ENCODE measurements around the gene TTC39C.

The TTC39C gene

DNA sequence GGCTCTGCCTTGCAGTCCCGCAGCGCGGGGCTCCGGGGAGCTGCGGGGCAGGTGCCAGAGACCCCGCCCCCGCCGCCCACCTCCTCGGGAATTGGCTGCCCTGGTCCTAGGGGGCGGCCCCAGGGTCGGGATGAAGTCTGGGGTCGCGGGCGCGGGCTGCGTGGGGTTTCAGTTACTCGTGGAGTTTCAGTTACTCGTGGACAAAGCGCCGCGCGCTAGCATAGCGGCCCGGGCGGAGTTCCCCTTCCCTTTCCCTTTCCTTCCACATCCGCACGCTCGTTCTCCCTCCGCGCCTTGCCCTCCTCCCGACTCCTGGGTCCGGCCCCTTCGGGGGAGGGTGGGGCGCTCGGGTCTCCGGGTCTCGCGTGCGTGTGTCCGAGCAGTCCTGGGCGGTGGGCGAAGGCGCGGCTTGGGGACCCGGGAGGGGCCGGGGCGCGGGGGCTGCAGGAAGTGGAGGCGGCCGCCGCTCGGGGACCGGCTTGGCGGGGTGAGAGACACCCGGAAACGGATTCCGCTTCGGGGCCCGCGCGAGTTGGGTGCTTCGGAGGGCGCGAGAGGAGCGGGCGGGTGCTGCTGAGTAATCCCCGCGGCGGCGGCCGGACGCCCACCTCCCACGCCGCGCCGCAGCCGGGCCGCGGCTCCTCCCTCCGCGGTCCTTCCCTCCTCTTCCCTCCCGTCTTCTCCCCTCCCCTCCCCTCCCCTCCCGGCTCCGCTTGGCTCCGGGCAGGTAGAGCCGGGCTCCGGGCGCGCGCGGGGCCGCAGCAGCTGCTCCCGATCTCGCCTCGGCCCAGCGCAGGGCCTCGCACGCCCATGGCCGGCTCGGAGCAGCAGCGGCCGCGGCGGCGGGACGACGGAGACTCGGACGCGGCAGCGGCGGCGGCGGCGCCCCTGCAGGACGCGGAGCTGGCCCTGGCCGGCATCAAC, at the start of gene TTC39C:
TSS of gene TTC39C (plus strand) at position 693 of the 924 bp plus-strand sequence. CDS start at position 811, 118 bp downstream.
- peak; percentile 57 to 68 for DNase-seq (ENCODE audit: extremely low read depth in 1 of 2, low read depth in 1 of 2)

GRCh38 chr18:23966909-23967308, 47.6 kb upstream of the TTC39C start:
- DNase-seq (ENCODE audit: extremely low read depth in 1 of 2, low read depth in 1 of 2), result no peak

GRCh38 chr18:23967321-23968089, 47.0 kb upstream of the TTC39C start:
- no peak for DNase-seq (ENCODE audit: extremely low read depth in 1 of 2, low read depth in 1 of 2)

DNA sequence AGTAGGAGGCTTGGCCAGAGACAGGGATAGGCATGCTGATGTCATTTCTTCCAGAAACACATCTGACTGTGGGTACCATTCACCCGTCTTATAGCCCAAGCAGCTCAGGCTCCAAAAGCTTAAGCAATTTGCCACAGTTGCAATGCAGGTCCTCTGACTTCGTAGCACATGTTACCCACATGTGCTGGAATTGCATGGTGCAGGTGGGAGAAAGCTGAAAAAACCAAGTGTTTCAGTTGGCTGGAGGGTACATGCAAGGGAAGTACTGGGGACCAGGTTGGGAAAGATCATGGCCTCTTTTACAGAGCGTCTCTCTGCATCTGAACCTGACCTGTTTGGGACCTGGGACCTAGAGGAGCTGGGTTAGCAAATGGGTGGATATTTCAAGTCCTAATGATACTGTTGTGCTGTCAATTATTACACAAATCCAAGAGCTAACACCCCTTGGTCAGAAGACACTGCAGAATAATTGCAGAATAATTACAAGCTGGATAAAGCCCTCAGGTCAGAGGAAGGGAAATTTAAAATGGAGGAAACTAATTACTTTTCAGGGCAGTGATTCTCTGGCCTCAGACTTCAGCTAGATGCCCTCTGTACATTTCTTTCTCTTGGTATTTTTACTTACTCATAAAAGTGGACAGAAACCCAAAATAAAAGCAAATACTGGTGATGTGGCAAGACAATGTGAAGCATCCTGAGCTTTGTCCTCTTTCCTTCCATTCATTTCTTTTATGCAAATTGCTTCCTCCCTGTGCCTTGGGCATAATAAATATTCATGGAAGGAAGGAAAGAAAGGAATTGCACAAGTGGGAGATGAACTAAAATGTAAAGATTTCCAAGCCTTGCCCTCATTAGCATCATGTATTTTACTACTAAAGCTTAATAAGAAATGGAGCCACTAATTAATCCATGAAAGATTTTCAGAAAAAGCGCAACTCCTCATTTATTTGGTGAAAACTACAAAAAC, 45.6 kb upstream of the TTC39C start:
- no peak for DNase-seq (ENCODE audit: extremely low read depth in 1 of 2, low read depth in 1 of 2)

DNA sequence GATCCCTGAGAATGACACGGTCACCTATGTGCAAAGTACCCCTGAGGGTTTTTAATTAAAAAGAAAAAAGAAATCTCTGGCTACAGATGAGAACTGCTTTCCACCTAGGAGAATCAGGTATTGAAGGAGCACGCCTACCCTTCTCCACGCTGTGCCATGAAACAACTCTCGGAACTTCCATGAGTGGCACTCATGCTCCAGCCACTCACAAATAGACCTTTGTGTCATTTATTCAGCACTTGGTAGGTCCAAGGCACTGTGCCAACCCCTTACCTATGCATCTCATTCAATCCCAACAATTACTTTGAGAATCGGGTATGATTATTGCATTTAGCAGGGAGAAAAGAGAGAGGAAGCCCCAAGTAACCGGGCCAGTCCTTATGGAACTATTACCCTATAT, 44.9 kb upstream of the TTC39C start:
- no peak for DNase-seq (ENCODE audit: extremely low read depth in 1 of 2, low read depth in 1 of 2)

DNA sequence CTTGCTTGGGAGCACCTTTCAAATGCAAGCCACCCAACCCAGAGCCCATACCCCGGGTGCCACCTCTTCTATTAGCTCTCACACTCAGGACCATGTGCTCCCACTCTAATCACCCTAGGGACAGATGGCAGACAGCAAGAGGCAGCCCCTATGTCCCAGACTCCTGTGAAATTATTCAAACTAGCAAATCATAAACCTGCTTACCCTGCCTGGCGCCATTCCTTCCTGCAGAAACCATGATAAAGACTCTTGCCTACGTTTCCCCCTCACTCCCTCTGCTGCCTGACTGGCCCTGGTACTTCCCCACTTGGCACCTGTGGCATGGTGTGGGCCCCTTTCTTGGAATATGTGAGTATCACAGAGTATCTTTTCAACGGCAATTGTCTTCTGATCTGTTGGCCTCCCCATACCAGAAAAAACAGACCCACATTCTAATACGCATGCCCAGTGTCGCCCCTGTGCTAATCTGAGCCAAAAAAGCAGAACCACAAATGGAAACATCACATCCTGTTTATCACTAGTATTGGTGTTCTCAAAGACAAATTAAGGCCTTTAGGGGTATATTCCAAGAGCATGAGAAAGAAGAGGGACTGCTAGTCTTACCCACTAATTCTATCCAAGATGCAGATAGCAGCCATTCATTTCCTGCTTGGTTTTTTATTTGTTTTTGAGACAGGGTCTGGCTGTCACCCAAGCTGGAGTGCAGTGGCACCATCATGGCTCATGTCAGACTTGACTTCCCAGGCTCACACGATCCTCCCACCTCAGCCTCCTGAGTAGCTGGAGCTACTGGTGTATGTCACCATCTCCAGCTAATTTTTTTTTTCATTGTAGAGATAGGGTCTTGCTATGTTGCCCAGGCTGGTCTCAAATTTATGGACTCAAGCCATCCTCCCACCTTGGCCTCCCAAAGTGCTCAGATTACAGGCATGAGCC, 44.1 kb upstream of the TTC39C start:
- peak in 1 of 2 donors; percentile 52 for DNase-seq (ENCODE audit: extremely low read depth in 1 of 2, low read depth in 1 of 2)

- no peak for DNase-seq (ENCODE audit: extremely low read depth in 1 of 2, low read depth in 1 of 2)
Measured at GRCh38 chr18:23971097-23971440, 43.5 kb upstream of the TTC39C start.

DNA sequence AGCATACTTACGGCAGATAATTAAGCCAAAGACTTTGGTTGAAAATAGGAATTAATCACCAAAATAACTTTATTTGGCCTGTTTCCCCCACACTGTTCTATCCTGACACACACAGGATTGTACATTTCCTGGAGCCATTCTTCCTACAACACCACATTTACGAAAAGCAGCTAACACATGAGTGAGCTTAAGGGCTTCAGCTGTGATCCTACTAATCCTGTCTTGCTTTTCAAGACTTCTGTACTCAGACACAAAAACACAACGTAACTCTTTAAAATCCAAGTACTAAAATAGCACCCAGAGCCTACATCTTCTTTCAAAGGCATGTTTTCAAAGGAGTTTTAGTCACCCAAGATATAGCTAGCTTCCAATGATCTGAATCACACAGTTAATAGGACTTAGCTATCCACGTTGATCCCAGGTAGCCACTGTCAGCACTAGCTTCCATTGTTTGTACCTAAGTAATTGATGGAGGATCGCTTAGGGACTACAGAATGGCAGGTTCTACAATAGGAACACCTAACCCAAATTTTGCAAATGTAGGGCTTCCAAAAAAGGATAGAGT, 42.8 kb upstream of the TTC39C start:
- DNase-seq (ENCODE audit: extremely low read depth in 1 of 2, low read depth in 1 of 2), result no peak

- DNase-seq (ENCODE audit: extremely low read depth in 1 of 2, low read depth in 1 of 2), result no peak
Measured at GRCh38 chr18:23972453-23972852, 42.1 kb upstream of the TTC39C start.

DNA sequence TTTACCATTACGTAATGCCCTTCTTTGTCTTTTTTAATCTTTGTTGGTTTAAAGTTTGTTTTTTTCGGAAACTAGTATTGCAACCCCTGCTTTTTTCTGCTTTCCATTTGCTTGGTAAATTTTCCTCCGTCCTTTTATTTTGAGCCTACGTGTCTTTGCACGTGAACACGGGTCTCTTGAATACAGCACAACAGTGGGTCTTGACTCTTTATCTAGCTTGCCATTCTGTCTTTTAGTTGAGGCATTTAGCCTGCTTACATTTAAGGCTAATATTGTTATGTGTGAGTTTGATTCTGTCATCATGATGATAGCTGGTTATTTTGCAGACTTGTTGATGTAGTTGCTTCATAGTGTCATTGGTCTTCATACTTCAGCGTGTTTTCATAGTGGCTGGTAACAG, 37.5 kb upstream of the TTC39C start:
- no peak for DNase-seq (ENCODE audit: extremely low read depth in 1 of 2, low read depth in 1 of 2)

DNA sequence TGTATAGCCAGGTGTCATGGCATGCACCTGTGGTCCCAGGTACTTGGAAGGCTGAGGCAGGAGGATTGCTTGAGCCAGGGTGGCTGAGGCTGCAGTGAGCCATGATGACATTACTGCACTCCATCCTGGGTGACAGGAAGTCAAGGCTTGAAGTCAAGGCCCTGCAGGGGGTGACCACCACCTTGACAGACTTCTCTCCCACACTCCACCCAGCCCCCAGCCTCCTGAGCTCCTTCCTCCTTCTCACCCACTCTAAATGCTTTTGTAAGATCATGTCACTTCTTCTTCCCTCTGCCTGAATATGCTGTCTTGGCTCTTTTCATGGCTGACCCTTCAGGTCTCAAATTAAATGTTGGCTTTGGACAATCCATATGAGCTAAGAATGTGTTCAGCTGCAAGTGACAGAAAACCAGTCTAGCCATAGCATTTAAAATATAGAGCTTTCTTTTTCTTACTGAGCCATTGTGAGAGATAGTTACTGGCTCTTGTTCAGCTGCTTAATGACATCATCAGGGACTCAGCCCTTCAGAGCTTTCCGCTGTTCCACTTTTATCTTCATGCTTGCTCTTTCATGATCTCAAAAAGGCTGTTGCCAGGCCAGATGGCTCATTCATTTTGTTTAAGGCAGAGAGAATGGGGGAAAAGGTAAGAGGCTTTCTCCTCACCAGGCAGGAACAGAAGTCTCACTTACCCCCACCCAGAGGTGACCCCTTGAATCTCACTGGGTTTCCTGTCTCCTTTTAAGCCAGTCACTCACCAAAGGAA, 36.7 kb upstream of the TTC39C start:
- DNase-seq (ENCODE audit: extremely low read depth in 1 of 2, low read depth in 1 of 2), result no peak

- no peak for DNase-seq (ENCODE audit: extremely low read depth in 1 of 2, low read depth in 1 of 2)
Measured at GRCh38 chr18:23981369-23981980, 33.1 kb upstream of the TTC39C start.

- no peak for DNase-seq (ENCODE audit: extremely low read depth in 1 of 2, low read depth in 1 of 2)
Measured at GRCh38 chr18:23982155-23983079, 32.1 kb upstream of the TTC39C start.

- no peak for DNase-seq (ENCODE audit: extremely low read depth in 1 of 2, low read depth in 1 of 2)
Measured at GRCh38 chr18:23983112-23983511, 31.4 kb upstream of the TTC39C start.

DNA sequence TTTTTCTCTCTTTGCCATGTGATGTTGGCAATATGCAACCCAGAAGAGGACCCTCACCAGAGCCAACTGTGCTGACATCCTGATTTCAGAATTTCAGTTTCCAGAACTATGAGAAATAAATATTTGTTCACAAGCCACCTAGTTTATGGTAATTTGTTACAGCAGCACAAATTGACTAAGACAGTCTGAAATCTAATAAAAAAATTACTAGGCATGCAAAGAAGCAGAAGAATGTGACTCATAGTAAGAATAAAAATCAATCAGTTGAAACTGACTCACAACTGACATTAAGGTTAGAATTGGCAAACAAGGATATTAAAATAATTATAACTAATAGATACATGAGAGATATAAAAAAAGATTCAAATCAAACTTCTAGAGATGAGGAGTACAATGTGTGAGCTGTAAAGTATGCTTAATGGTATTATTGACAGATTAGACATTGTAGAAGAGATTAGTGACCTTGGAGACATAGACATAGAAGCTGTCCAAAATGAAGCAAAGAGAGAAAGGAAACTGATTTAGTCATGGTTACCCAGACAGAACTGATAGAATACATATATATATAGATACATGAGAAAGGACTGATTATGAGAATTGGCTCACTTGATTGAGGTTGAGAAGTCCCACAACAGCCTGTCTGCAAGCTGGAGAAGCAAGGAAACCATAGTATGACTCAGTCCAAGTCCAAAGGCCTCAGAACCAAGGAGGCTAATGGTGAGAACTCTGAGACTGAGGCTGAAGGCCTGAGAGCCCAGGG, 27.8 kb upstream of the TTC39C start:
- DNase-seq (ENCODE audit: extremely low read depth in 1 of 2, low read depth in 1 of 2), result no peak
